ENCODE measurements around the gene STXBP5. TPM values are rescaled to one million over a fixed set of nuclear protein-coding genes. Genes with fewer than 3 reads are reported as not detected.

STXBP5 gene
- total and polyA plus RNA-seq, 9 of the 15 experiments (the other 6 are each of a cell fraction or from before 2014, with no cell fraction given): 23.3 to 172 (median 71.5) TPM

GRCh38 chr6:147161974-147162495 lies 42.2 kb upstream of the STXBP5 start (continued):
- TF ChIP-seq MTA1 (IDR thresholded peaks at IDR 0.05; ENCODE audit: borderline replicate concordance) (no peak), JUND (IDR thresholded peaks at IDR 0.05; ENCODE audit: borderline replicate concordance, low read depth, low read length) (peak; percentile 97), JUND (tag; IDR thresholded peaks at IDR 0.05; ENCODE audit: borderline replicate concordance, low read depth, low read length) (peak; percentile 94), BRF2 (IDR thresholded peaks at IDR 0.05; ENCODE audit: borderline replicate concordance, insufficient read depth, insufficient read length) (no peak), POLR2AphosphoS5 (IDR thresholded peaks at IDR 0.05; ENCODE audit: control insufficient read depth, insufficient read depth, low read depth, low read length) (peak; percentile 77), ATF3 (IDR thresholded peaks at IDR 0.05) (peak; percentile 98), ATF3 (CRISPR knock-in tag; conservative IDR thresholded peaks at IDR 0.05) (peak; percentile 36; the same call in 1 of the 2 replicates), U2AF2 (optimal IDR thresholded peaks at IDR 0.05; ENCODE audit: low read depth, low read length) (no peak), CBX2 (IDR thresholded peaks at IDR 0.05; ENCODE audit: insufficient read depth, low read length, poor library complexity, severe bottlenecking) (no peak), FOXJ3 (CRISPR knock-in tag; IDR thresholded peaks at IDR 0.05) (no peak), RBM39 (optimal IDR thresholded peaks at IDR 0.05; ENCODE audit: low read depth, low read length) (no peak), KDM5B (IDR thresholded peaks at IDR 0.05; ENCODE audit: insufficient replicate concordance, low read depth, low read length) (no peak), ZNF24 (IDR thresholded peaks at IDR 0.05) (peak; percentile 44; the same call in 1 of the 2 replicates), STAT6 (CRISPR knock-in tag; IDR thresholded peaks at IDR 0.05) (no peak), ZNF143 (CRISPR knock-in tag; IDR thresholded peaks at IDR 0.05) (no peak), MAFG (tag; conservative IDR thresholded peaks at IDR 0.05) (peak; percentile 24), ZNF583 (CRISPR knock-in tag; IDR thresholded peaks at IDR 0.05) (no peak), ZBTB1 (CRISPR knock-in tag; IDR thresholded peaks at IDR 0.05; ENCODE audit: borderline replicate concordance, low read depth) (no peak), SAFB (IDR thresholded peaks at IDR 0.05; ENCODE audit: borderline replicate concordance, low read depth, low read length) (no peak), ZNF431 (CRISPR knock-in tag; IDR thresholded peaks at IDR 0.05) (no peak), FOXP4 (CRISPR knock-in tag; IDR thresholded peaks at IDR 0.05; ENCODE audit: borderline replicate concordance) (no peak), MAFF (IDR thresholded peaks at IDR 0.05; ENCODE audit: low read length) (0 out of 2 replicates have a peak, but pooled peaks have one; percentile 27)

Measured in K562 (cell line).